Right cardiac atrium (tissue), 5 donors: ENCODE measurements around the gene RSPH10B2. TPM values are rescaled to one million over a fixed set of nuclear protein-coding genes. Genes with fewer than 3 reads are reported as not detected.
"Not testable (repeated sequence)": the region's sequence is repeated elsewhere in the genome, so short reads cannot be mapped to it uniquely, and the experiment has no call there.

Experiments used
- ATAC-seq, 2 donors: fragments of 200-7000 bp; cut with Tn5 transposase; one replicate each; pipeline versions ENCODE4 v1.8.0 to v1.9.1; 2020; ENCODE audit warnings: moderate library complexity in 2 of 2, mild to moderate bottlenecking in 1 of 2
- DNase-seq, 3 donors: peaks; one replicate each; pipeline ENCODE4 v3.0.0-alpha.2; 2020
- H3K27ac ChIP-seq: one replicate; pipeline ENCODE4 v1.5.1; 2013; ENCODE audit warnings: mild to moderate bottlenecking, low read length, control low read depth, moderate library complexity
- H3K27me3 ChIP-seq: one replicate; pipeline ENCODE4 v1.6.1; 2013; ENCODE audit not compliant: control insufficient read depth, insufficient read depth
- H3K4me1 ChIP-seq: one replicate; pipeline ENCODE4 v1.6.1; 2013; ENCODE audit warnings: low read length; ENCODE audit not compliant: control insufficient read depth, insufficient read depth
- H3K4me3 ChIP-seq: one replicate; pipeline ENCODE4 v1.5.1; 2013; ENCODE audit warnings: low read length, control low read depth
- H3K9me3 ChIP-seq: one replicate; pipeline ENCODE4 v1.6.1; 2013; ENCODE audit warnings: low read length; ENCODE audit not compliant: control insufficient read depth
- WGBS: extraction: QIAGEN DNeasy Blood & Tissue Kit; methylation state at CpG from one replicate; pipeline ENCODE4 v1.1.7; 2013; 5-methylcytosine and 5-hydroxymethylcytosine counted together
- intact Hi-C, 4 donors: fragments of 100-400 bp; cut with DNase I; formaldehyde crosslinking; loops; one replicate each; pipeline versions ENCODE4 v1.11.0 to v1.14.0; 2022 to 2023
- polyA plus RNA-seq: library from polyadenylated mRNA; stranded (reverse); fragments of 200-250 nt; gene quantifications from one replicate; pipeline ENCODE4 v1.2.3, GENCODE V29; 2013
- total RNA-seq, 4 donors: library from RNA; stranded (reverse); fragmentation: NEBNext Ultra II Directional; extraction: Animal tissue kit (Norgen Biotek cat#: 25700); gene quantifications; one replicate each; pipeline ENCODE4 v1.2.1, GENCODE V29; 2021
- donor health status: healthy with polysubstance abuse.
- donor health status: DM: no; HTN: yes; CAD: no.
- donor health status: DM: no; HTN: no; CAD: no.
- donor health status: DM: no; HTN: yes; CAD: no; lungs with severe emphysema.
- donor health status: DM: yes; HTN: yes; CAD: no.

Gene RSPH10B2
- total and polyA plus RNA-seq, 5 donors = 0.24 to 0.34 (median 0.25) TPM; not detected in 2

GRCh38 chr7:6727663-6728062, 26.2 kb upstream of the RSPH10B2 start:
- H3K27me3 ChIP-seq = no peaks in the 10 kb centered on the region
- no peak overlapping the region for H3K4me3 ChIP-seq
- intact Hi-C loops = no loop called here
- no peak for ATAC-seq
- 60% methylated on average over 3 of the region's 3 CpGs for WGBS
- no peak overlapping the region for H3K27ac ChIP-seq
- peaks cover 3% of the 10 kb centered on the region for H3K4me1 ChIP-seq
- DNase-seq = no peak
- H3K9me3 ChIP-seq = no peaks in the 10 kb centered on the region

DNA sequence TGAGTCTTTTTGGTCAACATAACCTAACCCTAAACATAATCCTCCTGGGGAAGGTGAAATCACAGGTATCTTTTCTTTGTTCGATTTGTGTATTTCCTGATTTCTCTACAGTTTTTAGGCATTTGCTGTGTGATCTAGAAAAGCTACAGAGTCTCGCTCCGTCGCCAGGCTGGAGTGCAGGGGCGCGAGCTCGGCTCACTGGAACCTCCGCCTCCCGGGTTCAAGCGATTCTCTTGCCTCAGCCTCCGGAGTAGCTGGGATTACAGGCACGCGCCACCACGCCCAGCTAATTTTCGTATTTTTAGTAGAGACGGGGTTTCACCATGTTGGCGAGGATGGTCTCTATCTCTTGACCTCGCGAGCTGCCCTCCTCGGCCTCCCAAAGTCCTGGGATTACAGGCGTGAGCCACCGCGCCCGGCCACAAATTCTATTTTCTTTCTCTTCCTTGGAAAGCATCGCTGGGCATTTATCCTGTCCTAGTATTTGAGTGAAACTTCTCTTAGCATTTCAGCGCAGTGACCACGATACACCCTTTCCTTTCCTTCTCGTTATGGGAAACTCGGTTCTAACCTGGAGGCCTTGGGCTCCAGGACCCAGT, 24.9 kb upstream of the RSPH10B2 start:
- DNase-seq, H3K27me3 ChIP-seq, intact Hi-C loops, H3K4me1 ChIP-seq, ATAC-seq, H3K9me3 ChIP-seq: not testable (repeated sequence)
- H3K4me3 ChIP-seq = peak overlapping the region; percentile 58
- WGBS = 56% methylated on average over 29 of the region's 29 CpGs
- peak overlapping the region; percentile 64 for H3K27ac ChIP-seq

- H3K9me3 ChIP-seq = no peaks in the 10 kb centered on the region
- peaks cover 3% of the 10 kb centered on the region for H3K4me1 ChIP-seq
- WGBS = 1% methylated on average over 66 of the region's 66 CpGs
- peak overlapping the region; percentile 64 for H3K27ac ChIP-seq
- no peaks in the 10 kb centered on the region for H3K27me3 ChIP-seq
- ATAC-seq (peak; percentile 100), DNase-seq (peak; percentile 97 to 98 (median 98))
- intact Hi-C loops = no loop called here
- peak overlapping the region; percentile 58 for H3K4me3 ChIP-seq
Observed at GRCh38 chr7:6729492-6730342, 24.2 kb upstream of the RSPH10B2 start.

DNA sequence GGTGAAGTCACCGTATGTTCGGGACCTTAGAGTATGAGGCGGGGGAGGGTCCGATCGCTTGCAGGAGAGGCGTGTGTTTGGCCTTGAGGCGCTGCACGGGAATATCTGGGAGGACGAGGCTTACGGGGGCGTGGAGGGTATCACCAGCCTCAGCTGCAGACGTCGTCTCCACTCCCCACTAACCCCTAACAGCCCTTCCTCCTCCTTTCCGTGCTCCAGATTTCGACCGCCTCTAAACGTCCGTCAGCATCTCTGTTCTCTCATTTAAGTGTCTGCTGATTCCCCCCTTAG, 23.6 kb upstream of the RSPH10B2 start:
- WGBS = 0% methylated on average over 18 of the region's 18 CpGs
- intact Hi-C loops = no loop called here
- Histone ChIP-seq H3K27ac (peak overlapping the region; percentile 2), H3K4me3 (peak overlapping the region; percentile 58), H3K9me3 (no peaks in the 10 kb centered on the region), H3K27me3 (no peaks in the 10 kb centered on the region), H3K4me1 (peaks cover 3% of the 10 kb centered on the region)
- ATAC-seq = peak in 1 of 2 donors; percentile 28
- DNase-seq = no peak

DNA sequence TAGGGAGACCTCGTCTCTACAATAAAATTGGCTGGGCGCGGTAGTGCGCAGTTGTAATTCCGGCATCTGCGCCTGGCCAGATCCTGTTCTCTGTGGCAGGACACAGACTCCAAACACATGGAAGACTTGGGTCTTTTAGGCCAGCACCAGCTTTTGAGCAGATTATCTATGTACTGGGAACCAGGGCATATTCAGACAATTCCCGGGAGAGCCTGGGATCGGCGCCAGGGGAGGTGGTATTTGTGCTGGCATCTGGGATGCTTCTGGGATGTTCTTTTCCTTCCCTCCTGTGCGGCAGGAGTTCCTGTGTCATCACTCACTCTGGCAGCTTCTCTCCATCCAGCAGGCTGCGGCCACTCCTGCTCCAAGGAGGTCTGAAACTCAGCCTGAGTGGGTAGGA, 15.5 kb upstream of the RSPH10B2 start:
- DNase-seq, intact Hi-C loops, ATAC-seq, H3K4me1 ChIP-seq, H3K27me3 ChIP-seq, H3K4me3 ChIP-seq, H3K9me3 ChIP-seq, H3K27ac ChIP-seq: not testable (repeated sequence)
- 81% methylated on average over 5 of the region's 11 CpGs for WGBS

DNA sequence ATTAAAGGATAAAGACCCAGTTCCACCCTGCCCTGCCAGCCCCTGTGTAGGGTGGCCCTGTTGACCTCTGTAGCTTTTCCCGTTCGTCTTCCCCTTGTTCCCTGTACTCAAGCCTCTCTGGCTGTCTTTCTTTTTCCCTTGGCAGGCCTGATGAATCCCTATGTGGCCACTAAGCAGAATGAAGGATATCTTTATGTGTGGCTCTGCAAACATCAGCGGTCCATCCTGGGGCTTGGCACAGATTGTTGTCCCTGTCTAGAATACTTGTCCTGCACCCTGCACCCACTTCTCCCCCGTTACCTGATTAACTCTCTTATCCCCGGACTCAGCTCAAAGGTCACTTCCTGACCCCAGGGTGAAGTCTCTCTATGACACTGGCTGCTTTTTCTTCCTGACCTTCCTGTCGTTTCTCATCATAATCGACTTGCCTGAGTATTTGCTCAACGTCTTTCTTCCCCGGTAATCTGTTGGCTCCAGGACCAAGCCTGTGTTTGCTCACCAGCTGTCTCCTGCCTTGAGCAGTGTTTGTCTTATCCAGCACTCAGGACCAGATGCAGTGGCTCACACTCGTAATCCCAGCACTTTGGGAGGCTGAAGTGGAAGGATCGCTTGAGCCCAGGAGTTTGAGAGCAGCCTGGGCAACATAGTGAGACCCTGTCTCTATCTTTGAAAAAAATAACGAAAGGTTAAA, 9.3 kb upstream of the RSPH10B2 start:
- intact Hi-C loops, H3K4me3 ChIP-seq, H3K27ac ChIP-seq, H3K9me3 ChIP-seq, H3K27me3 ChIP-seq, DNase-seq, H3K4me1 ChIP-seq: not testable (repeated sequence)
- peak in 1 of 2 donors; percentile 16 for ATAC-seq
- 88% methylated on average over 1 of the region's 12 CpGs for WGBS

- DNase-seq, H3K4me1 ChIP-seq, H3K27ac ChIP-seq, intact Hi-C loops, H3K9me3 ChIP-seq, H3K4me3 ChIP-seq, H3K27me3 ChIP-seq: not testable (repeated sequence)
- ATAC-seq = peak in 1 of 2 donors; percentile 18
- 88% methylated on average over 6 of the region's 12 CpGs for WGBS
Observed at GRCh38 chr7:6749335-6749734, 4.6 kb upstream of the RSPH10B2 start.

GRCh38 chr7:6750173-6750572, 3.7 kb upstream of the RSPH10B2 start:
- intact Hi-C loops = not testable (repeated sequence)

GRCh38 chr7:6761186-6761585, 7.3 kb downstream of the RSPH10B2 start:
- H3K4me3 ChIP-seq, DNase-seq, ATAC-seq, intact Hi-C loops, H3K27me3 ChIP-seq, H3K4me1 ChIP-seq, H3K27ac ChIP-seq, H3K9me3 ChIP-seq: not testable (repeated sequence)
- WGBS = 18% methylated on average over 2 of the region's 12 CpGs

More at GRCh38 chr7:6750173-6750572, 3.7 kb upstream of the RSPH10B2 start:
- DNase-seq, H3K27me3 ChIP-seq, H3K27ac ChIP-seq, H3K4me3 ChIP-seq, H3K4me1 ChIP-seq, H3K9me3 ChIP-seq: not testable (repeated sequence)
- 90% methylated on average over 3 of the region's 6 CpGs for WGBS
- ATAC-seq = peak in 1 of 2 donors; percentile 26

- H3K27ac ChIP-seq, H3K4me3 ChIP-seq, H3K4me1 ChIP-seq, H3K9me3 ChIP-seq, ATAC-seq, H3K27me3 ChIP-seq, DNase-seq, intact Hi-C loops: not testable (repeated sequence)
- WGBS = 91% methylated on average over 6 of the region's 6 CpGs
Observed at GRCh38 chr7:6781581-6781980, 27.7 kb downstream of the RSPH10B2 start.

DNA sequence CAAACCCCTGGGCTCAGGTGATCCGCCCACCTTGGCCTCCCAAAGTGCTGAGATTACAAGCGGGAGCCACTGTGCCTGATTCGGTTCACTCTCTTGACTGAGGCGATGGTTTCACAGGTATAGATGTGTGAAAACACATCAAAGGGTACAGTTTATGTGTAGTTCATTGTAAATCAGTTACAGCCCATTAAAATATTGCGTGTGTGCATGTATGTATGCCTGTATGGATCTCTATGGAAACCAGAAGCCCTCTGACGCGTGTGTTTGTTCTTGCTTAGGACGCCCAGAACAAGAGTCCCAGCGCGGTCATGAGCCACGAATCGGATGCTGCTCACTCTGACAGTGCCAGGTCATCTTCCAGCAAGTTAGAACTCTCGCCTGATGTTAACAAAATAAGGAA, 35.5 kb downstream of the RSPH10B2 start:
- H3K4me1 ChIP-seq, H3K27me3 ChIP-seq, H3K27ac ChIP-seq, H3K4me3 ChIP-seq, intact Hi-C loops, DNase-seq, H3K9me3 ChIP-seq: not testable (repeated sequence)
- WGBS = no CpG with 5 or more reads among the region's 13 CpGs
- peak in 1 of 2 donors; percentile 54 for ATAC-seq
